Colonic mucosa (tissue), 4 donors: ENCODE measurements around the gene TRUB1. TPM values are rescaled to one million over a fixed set of nuclear protein-coding genes. Genes with fewer than 3 reads are reported as not detected.
A peak's percentile ranks its signal among the peaks of the same experiment; 100 is the strongest.
"Not testable (repeated sequence)": the region's sequence is repeated elsewhere in the genome, so short reads cannot be mapped to it uniquely, and the experiment has no call there.

Source experiments
- DNase-seq: peaks from one replicate; pipeline ENCODE4 v3.0.0-alpha.2; 2020
- H3K27ac ChIP-seq: fragments of 200-600 bp; one replicate; pipeline ENCODE4 v1.8.0; 2021
- H3K27me3 ChIP-seq: fragments of 200-600 bp; one replicate; pipeline ENCODE4 v1.8.0; 2021
- H3K36me3 ChIP-seq: fragments of 200-600 bp; one replicate; pipeline ENCODE4 v1.8.0; 2021
- H3K4me1 ChIP-seq: fragments of 200-600 bp; one replicate; pipeline ENCODE4 v1.8.0; 2021; ENCODE audit warnings: mild to moderate bottlenecking
- H3K4me3 ChIP-seq: fragments of 200-600 bp; one replicate; pipeline ENCODE4 v1.8.0; 2021
- H3K9ac ChIP-seq, 2 donors: one replicate each; pipeline ENCODE4 v1.7.0; 2013; ENCODE audit warnings: control low read depth in 2 of 2, low read depth in 2 of 2, low read length in 2 of 2
- H3K9me3 ChIP-seq: fragments of 200-600 bp; one replicate; pipeline ENCODE4 v1.8.0; 2021
- intact Hi-C: fragments of 100-400 bp; cut with DNase I; formaldehyde crosslinking; loops from one replicate; pipeline ENCODE4 v1.14.1; 2022
- total RNA-seq, 2 donors: library from RNA; stranded (reverse); fragmentation: NEBNext Ultra II Directional in 1 of 2; extraction: Animal tissue kit (Norgen Biotek cat#: 25700) in 1 of 2; gene quantifications; one replicate each; pipeline ENCODE4 v1.2.1, GENCODE V29; 2021
- TF ChIP-seq, protein P1 (sequence below): fragments of 200-600 bp; IDR thresholded peaks from one replicate; pipeline ENCODE4 v1.8.0; 2022; ENCODE audit warnings: antibody characterized with exemption, mild to moderate bottlenecking
- donor health status: healthy.
- donor health status: DM: no; HTN: no; CAD: no.
- donor health status: DM: no; HTN: no; CAD: no.

The TRUB1 gene
- 10 to 100 TPM; 15.1 to 20.3 TPM for total RNA-seq

DNA sequence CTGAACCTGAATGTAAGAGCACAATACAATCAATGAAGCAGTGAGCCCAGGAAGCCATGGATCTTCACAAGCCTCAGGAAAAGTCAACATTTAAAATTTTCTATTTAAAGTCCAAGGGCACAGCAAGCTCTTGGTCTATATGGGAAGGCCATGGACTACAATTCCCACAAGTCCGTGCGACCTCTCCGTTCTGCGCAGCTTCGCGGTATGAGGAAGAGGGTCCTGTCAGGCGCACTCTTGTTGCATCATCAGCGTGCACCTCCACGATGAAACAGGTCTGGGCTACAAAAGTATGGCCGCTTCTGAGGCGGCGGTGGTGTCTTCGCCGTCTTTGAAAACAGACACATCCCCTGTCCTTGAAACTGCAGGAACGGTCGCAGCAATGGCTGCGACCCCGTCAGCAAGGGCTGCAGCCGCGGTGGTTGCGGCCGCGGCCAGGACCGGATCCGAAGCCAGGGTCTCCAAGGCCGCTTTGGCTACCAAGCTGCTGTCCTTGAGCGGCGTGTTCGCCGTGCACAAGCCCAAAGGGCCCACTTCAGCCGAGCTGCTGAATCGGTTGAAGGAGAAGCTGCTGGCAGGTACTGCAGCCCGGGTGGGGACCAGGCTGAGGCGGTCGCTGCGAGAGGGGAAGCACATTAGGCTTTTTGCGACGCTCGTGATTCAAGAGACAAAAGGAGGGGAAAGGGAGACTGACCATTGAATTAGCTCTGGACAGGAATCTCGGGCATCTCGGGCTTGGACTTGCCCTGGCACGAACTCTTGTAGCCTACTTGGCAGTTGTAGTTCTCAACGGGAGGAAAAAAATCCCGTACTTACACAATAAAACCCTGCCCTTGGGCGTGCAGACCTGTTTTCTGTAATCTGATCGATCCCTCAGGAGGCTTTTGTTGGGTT lies at the start of gene TRUB1:
Gene TRUB1 (plus strand): TSS at position 234 of the 894 bp plus-strand sequence. CDS start 59 bp downstream, at position 293.
- DNase-seq: peak; percentile 95
- intact Hi-C loops: no loop called here
- TF ChIP-seq, protein P1, sequence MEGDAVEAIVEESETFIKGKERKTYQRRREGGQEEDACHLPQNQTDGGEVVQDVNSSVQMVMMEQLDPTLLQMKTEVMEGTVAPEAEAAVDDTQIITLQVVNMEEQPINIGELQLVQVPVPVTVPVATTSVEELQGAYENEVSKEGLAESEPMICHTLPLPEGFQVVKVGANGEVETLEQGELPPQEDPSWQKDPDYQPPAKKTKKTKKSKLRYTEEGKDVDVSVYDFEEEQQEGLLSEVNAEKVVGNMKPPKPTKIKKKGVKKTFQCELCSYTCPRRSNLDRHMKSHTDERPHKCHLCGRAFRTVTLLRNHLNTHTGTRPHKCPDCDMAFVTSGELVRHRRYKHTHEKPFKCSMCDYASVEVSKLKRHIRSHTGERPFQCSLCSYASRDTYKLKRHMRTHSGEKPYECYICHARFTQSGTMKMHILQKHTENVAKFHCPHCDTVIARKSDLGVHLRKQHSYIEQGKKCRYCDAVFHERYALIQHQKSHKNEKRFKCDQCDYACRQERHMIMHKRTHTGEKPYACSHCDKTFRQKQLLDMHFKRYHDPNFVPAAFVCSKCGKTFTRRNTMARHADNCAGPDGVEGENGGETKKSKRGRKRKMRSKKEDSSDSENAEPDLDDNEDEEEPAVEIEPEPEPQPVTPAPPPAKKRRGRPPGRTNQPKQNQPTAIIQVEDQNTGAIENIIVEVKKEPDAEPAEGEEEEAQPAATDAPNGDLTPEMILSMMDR: no peak

DNA sequence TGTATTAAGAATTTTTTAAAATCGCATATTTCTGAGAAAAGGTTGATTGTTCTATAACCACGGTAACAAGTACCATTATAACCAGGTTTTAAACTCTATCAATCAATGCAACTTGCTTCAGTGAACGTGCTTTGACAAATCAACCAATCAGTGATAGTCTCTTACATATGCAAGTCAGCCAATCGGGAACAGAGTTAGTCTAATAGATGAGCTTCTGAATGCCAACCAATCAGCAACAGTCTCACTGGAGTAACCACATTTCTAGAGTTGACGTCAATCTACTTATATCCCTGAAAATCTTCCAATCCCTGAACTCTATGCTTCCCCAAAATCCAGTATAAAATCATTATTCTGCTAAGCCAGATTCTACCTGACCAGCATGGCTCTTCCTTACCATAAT lies 44.7 kb upstream of the TRUB1 start:
- no peak for DNase-seq
- intact Hi-C loops: no loop called here
- H3K27ac ChIP-seq: no peak overlapping the region
- no peak overlapping the region for H3K9ac ChIP-seq
- TF ChIP-seq, protein P1: no peak
- H3K4me3 ChIP-seq: no peak overlapping the region
- no peaks in the 10 kb centered on the region for H3K4me1 ChIP-seq
- H3K36me3 ChIP-seq: no peaks in the 10 kb centered on the region
- H3K27me3 ChIP-seq: no peaks in the 10 kb centered on the region
- no peaks in the 10 kb centered on the region for H3K9me3 ChIP-seq

More for the DNA sequence above, at the start of gene TRUB1:
- peak within 1 kb of the TSS; percentile 100 for H3K4me3 ChIP-seq
- no peaks in the 10 kb centered on the region for H3K36me3 ChIP-seq
- H3K4me1 ChIP-seq: peaks cover 3% of the 10 kb centered on the region
- no peaks in the 10 kb centered on the region for H3K27me3 ChIP-seq
- no peaks in the 10 kb centered on the region for H3K9me3 ChIP-seq
- H3K9ac ChIP-seq: peak within 1 kb of the TSS; percentile 75 to 94
- peak within 1 kb of the TSS; percentile 69 for H3K27ac ChIP-seq

DNA sequence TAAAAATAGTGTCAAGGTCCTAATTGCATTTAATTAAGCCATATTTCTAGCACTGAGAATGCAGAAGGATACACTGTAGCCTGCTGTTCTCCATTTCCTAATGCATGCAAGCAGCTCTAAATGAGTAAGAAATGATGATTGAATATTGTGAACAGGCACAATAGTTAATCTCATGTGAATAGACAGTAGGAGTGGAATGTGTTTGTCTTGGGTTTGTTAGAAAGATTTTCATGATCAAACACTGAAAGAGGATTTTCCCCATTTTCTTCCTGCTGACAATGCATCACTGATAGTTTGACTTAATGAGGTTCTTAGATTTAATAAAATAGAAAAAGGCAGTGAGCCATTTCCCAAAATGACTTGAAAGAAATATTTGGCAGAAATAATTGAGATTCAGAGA lies 43.1 kb upstream of the TRUB1 start:
- Histone ChIP-seq H3K4me1 (no peaks in the 10 kb centered on the region), H3K27me3 (no peaks in the 10 kb centered on the region), H3K36me3 (no peaks in the 10 kb centered on the region), H3K9ac (no peak overlapping the region), H3K4me3 (no peak overlapping the region), H3K9me3 (no peaks in the 10 kb centered on the region), H3K27ac (no peak overlapping the region)
- TF ChIP-seq, protein P1: no peak
- intact Hi-C loops: no loop called here
- DNase-seq: no peak

DNA sequence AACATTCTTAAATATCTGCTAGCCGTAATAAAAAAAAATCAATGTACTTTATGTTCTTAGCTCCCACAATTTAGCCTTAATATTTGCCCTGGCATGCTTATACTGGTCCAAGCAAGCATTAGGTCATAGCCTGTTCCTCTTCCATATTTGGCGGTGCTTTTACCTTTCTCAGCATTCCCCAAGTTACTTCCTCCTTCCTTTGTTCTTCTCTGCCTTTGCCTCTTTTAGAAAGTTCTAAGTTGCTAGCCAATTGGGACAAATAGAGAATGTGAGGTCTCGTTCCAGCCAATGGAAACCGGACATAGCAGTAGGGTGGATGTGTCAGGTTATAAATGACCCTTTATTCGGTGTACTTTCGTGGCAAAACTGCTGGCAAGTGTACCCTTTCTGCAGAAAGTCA lies 41.0 kb upstream of the TRUB1 start:
- DNase-seq, H3K27me3 ChIP-seq, H3K4me3 ChIP-seq, H3K9me3 ChIP-seq, H3K4me1 ChIP-seq, H3K27ac ChIP-seq, H3K36me3 ChIP-seq, intact Hi-C loops, H3K9ac ChIP-seq: not testable (repeated sequence)

DNA sequence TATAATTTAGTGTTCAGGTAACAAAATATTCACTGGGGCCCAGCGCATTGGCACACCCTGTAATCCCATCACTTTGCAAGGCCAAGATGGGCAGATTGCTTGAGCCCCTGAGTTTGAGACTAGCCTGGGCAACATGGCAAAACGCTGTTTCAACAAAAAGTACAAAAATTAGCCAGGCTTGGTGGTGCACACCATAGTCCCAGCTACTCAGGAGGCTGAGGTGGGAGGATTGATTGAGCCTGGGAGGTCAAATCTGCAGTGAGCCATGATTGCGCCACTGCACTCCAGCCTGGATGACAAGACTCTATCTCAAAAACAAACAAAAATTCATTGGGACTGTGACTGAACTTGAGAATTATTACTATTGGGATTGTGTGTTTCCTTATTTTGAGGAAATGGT lies 40.4 kb upstream of the TRUB1 start:
- TF ChIP-seq, protein P1: no peak
- intact Hi-C loops: no loop called here
- Histone ChIP-seq H3K4me3 (no peak overlapping the region), H3K4me1 (no peaks in the 10 kb centered on the region), H3K36me3 (no peaks in the 10 kb centered on the region), H3K9ac (no peak overlapping the region), H3K9me3 (no peaks in the 10 kb centered on the region), H3K27ac (no peak overlapping the region), H3K27me3 (no peaks in the 10 kb centered on the region)
- no peak for DNase-seq

DNA sequence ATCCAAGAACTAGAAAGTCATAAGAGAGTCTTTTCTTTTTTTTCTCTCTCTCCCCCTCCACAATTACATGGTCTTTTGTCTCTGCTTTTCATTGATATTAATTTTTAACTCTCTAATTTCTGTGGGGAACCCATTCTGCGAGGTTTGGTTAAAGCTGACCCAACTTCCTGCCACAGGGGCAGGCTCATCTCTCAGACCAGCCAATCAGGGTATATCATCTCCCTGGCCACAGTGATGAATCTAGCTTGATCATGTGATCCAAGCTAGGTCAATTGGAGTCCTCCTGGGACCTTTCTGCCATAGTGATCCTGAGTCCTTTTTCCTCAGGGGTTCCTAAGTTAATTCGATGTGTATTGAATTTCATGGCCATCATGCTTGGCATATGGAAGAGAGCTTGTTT lies 38.0 kb upstream of the TRUB1 start:
- Histone ChIP-seq H3K9ac (no peak overlapping the region), H3K27ac (no peak overlapping the region), H3K36me3 (no peaks in the 10 kb centered on the region), H3K4me1 (no peaks in the 10 kb centered on the region), H3K27me3 (no peaks in the 10 kb centered on the region), H3K9me3 (no peaks in the 10 kb centered on the region), H3K4me3 (no peak overlapping the region)
- DNase-seq: no peak
- intact Hi-C loops: no loop called here
- TF ChIP-seq, protein P1: no peak
